Gastroesophageal sphincter (tissue), 4 donors: ENCODE data around the gene RBM19. TPM values are rescaled to one million over a fixed set of nuclear protein-coding genes. Genes with fewer than 3 reads are reported as not detected.

Source experiments
- ATAC-seq: fragments of 150-250 bp; one replicate; pipeline ENCODE4 v1.9.1; 2016; ENCODE audit warnings: mild to moderate bottlenecking, moderate library complexity
- H3K27ac ChIP-seq, 4 donors: fragments of 200-600 bp; sonication (generic) in 3 of 4; 1 replicate in 3 of 4; 2 replicates in 1 of 4; pipeline ENCODE4 v1.5.1; 2016 to 2019
- H3K27me3 ChIP-seq: fragments of 200-600 bp; sonication (generic); one replicate; pipeline ENCODE4 v1.5.1; 2019
- H3K36me3 ChIP-seq, 2 donors: fragments of 200-600 bp; sonication (generic); one replicate each; pipeline ENCODE4 v1.5.1; 2019; ENCODE audit warnings: control low read depth in 1 of 2
- H3K4me1 ChIP-seq, 3 donors: fragments of 200-600 bp; sonication (generic); 1 replicate in 2 of 3; 2 replicates in 1 of 3; pipeline ENCODE4 v1.5.1; 2016 to 2019; ENCODE audit warnings: control low read depth in 2 of 3
- H3K4me3 ChIP-seq, 2 donors: fragments of 200-600 bp; sonication (generic); one replicate each; pipeline ENCODE4 v1.5.1; 2019; ENCODE audit warnings: mild to moderate bottlenecking in 1 of 2, moderate library complexity in 1 of 2
- H3K9me3 ChIP-seq, 3 donors: fragments of 200-600 bp; sonication (generic); one replicate each; pipeline ENCODE4 v1.5.1; 2017 to 2019; ENCODE audit warnings: control low read depth in 2 of 3
- CTCF ChIP-seq, 4 experiments: fragments of 200-600 bp in 2 of 4; fragments of 450-650 bp in 2 of 4; sonication (generic) in 1 of 4; IDR thresholded peaks; one replicate each; pipeline ENCODE4 v1.5.1; 2017 to 2019; ENCODE audit warnings: antibody characterized with exemption in 4 of 4, mild to moderate bottlenecking in 2 of 4, moderate library complexity in 2 of 4
- EP300 ChIP-seq: sonication (generic); formaldehyde crosslinking; IDR thresholded peaks from one replicate; pipeline ENCODE4 v1.6.1; 2017; ENCODE audit warnings: antibody characterized with exemption, mild to moderate bottlenecking
- POLR2A ChIP-seq, 2 donors: fragments of 450-650 bp; IDR thresholded peaks; one replicate each; pipeline ENCODE4 v1.6.1; 2017; ENCODE audit warnings: antibody characterized with exemption in 2 of 2, mild to moderate bottlenecking in 2 of 2, moderate library complexity in 1 of 2
- POLR2AphosphoS5 ChIP-seq: sonication (generic); formaldehyde crosslinking; IDR thresholded peaks from one replicate; pipeline ENCODE4 v1.6.1; 2017; ENCODE audit warnings: antibody characterized with exemption
- WGBS, 2 donors: methylation state at CpG; one replicate each; pipeline ENCODE4 v1.1.5; 2018; ENCODE audit warnings: low coverage in 1 of 2; 5-methylcytosine and 5-hydroxymethylcytosine counted together
- total RNA-seq, 4 donors: library from RNA; depleted of rRNA; stranded (reverse); fragments of >200 nt; gene quantifications; one replicate each; pipeline ENCODE4 v1.1.0, GENCODE V29; 2016

Gene RBM19
- total RNA-seq, 4 donors from 2014 or later = 24.5 to 45.3 (median 33.9) TPM

- peaks cover 0 to 4% (median 0%) of the 10 kb centered on the region in 3 donors for H3K4me1 ChIP-seq
- no peak for ATAC-seq
- TF ChIP-seq EP300 (no peak), CTCF (IDR thresholded peaks at IDR 0.05) (no peak), POLR2AphosphoS5 (no peak), POLR2A (IDR thresholded peaks at IDR 0.05) (no peak)
- no peak overlapping the region for H3K4me3 ChIP-seq
- H3K27ac ChIP-seq = no peak overlapping the region
- no peaks in the 10 kb centered on the region for H3K27me3 ChIP-seq
- WGBS, 2 donors = 46 to 82% methylated on average over 4 to 6 of the region's 18 CpGs
- peaks cover 0 to 55% of the 10 kb centered on the region in 2 donors for H3K36me3 ChIP-seq
- H3K9me3 ChIP-seq = no peaks in the 10 kb centered on the region
These were observed 103.3 kb downstream of the RBM19 start for GRCh38 chr12:113862590-113863454.

- no peaks in the 10 kb centered on the region for H3K9me3 ChIP-seq
- WGBS, 2 donors = 87 to 95% methylated on average over 3 to 9 of the region's 9 CpGs
- H3K4me3 ChIP-seq = no peak overlapping the region
- ATAC-seq = no peak
- no peak overlapping the region for H3K27ac ChIP-seq
- TF ChIP-seq POLR2A (IDR thresholded peaks at IDR 0.05) (no peak), CTCF (IDR thresholded peaks at IDR 0.05) (no peak), POLR2AphosphoS5 (no peak), EP300 (no peak)
- no peaks in the 10 kb centered on the region for H3K27me3 ChIP-seq
- peaks cover 0 to 4% (median 0%) of the 10 kb centered on the region in 3 donors for H3K4me1 ChIP-seq
- H3K36me3 ChIP-seq = peaks cover 0 to 65% of the 10 kb centered on the region in 2 donors
These were observed 104.3 kb downstream of the RBM19 start for GRCh38 chr12:113861708-113862312.

- Histone ChIP-seq H3K4me3 (no peak overlapping the region), H3K27me3 (no peaks in the 10 kb centered on the region), H3K4me1 (peaks cover 0 to 2% (median 0%) of the 10 kb centered on the region in 3 donors), H3K36me3 (peaks cover 0 to 67% of the 10 kb centered on the region in 2 donors), H3K27ac (no peak overlapping the region), H3K9me3 (no peaks in the 10 kb centered on the region)
- ATAC-seq = no peak
- 84% methylated on average over 6 of the region's 7 CpGs; no CpG with 5 or more reads in 1 of the 2 donors for WGBS, 2 donors
- TF ChIP-seq CTCF (IDR thresholded peaks at IDR 0.05) = no peak
- no peak for TF ChIP-seq POLR2AphosphoS5
- no peak for TF ChIP-seq POLR2A (IDR thresholded peaks at IDR 0.05)
- TF ChIP-seq EP300 = no peak
These were observed 105.2 kb downstream of the RBM19 start for GRCh38 chr12:113860950-113861349.

GRCh38 chr12:113860059-113860820, 105.9 kb downstream of the RBM19 start:
- H3K27me3 ChIP-seq = no peaks in the 10 kb centered on the region
- peaks cover 0 to 9% (median 0%) of the 10 kb centered on the region in 3 donors for H3K4me1 ChIP-seq
- H3K27ac ChIP-seq = no peak overlapping the region
- ATAC-seq = no peak
- no peaks in the 10 kb centered on the region for H3K9me3 ChIP-seq
- 53 to 62% methylated on average over 5 to 8 of the region's 17 CpGs for WGBS, 2 donors
- no peak overlapping the region for H3K4me3 ChIP-seq
- H3K36me3 ChIP-seq = peaks cover 0 to 68% of the 10 kb centered on the region in 2 donors
- TF ChIP-seq EP300 (no peak), POLR2A (IDR thresholded peaks at IDR 0.05) (no peak), CTCF (IDR thresholded peaks at IDR 0.05) (no peak), POLR2AphosphoS5 (no peak)
